GM18507 (cell line): ENCODE measurements around the gene PKMYT1.

ENCODE experiments used
- DNase-seq: peaks from one replicate; pipeline ENCODE4 v3.0.0; 2011; ENCODE audit warnings: low read depth; ENCODE audit not compliant: insufficient read length; ENCODE audit errors: extremely low spot score
- FAIRE-seq: peaks from 2 replicates; lab custom pipeline; 2011; peaks lifted over from hg19 to GRCh38; lab: Jason Lieb, UNC

Gene PKMYT1

DNA sequence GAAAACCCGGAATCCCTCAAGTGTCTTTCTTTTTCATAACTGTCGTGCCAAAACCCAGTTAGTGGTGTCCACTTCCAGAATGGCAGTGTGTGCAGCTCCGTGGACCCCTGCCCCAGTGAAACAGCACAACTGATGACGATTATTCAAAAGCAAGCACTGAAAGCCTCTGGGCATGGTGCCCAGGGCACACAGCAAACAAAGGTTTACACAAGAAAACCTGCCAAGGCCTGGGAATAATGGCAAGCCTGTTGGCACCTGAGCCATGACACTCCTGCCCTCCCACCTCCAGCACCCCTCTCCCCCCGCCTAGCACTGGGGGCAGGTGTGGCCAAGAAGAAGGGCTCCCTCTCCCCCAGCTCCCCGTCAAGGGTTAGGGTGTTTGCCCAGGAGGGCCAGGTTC is 2.8 kb downstream of the PKMYT1 start:
- no peak for DNase-seq
- FAIRE-seq, result no peak

DNA sequence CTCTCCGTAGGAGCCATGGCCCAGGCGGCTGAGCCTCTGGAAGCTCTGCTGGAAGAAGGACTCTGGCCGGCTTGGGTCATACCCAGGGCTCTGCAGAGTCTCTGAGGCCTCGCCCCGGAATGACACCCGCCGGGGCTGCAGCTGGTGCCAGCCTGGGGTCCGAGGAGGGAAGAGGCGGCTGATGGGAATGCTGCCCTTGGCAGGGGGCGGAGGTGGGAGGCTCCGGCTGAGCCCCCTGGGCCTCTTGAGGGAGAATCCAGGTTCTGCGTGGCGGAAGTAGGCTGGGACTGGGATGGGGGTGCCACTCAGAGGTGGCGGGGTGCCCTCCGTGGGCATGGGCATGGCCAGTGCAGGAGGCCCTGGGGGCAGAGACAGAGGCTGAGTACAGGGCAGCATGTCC is 3.6 kb downstream of the PKMYT1 start:
- FAIRE-seq (no peak), DNase-seq (no peak)

DNA sequence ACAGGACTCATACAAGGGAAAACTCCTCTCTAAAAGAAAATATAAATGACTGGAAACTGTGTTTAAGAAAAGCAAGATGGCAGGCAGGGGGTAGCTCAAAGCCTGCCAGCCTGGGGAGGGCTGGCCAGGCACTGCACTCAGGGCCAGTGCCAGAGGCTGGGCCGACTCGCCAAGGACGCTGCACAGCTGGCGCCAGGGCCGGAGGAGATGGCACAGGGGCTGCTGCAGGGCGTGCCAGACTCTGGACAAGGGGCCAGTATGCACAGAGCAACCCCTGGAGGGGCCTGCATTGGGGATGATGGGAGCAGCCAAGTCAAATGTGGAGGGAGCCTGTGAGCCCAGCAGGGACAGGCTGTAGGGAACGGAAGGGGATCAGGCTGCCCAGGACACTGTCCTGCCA is 4.0 kb downstream of the PKMYT1 start:
- DNase-seq (no peak), FAIRE-seq (no peak)

DNA sequence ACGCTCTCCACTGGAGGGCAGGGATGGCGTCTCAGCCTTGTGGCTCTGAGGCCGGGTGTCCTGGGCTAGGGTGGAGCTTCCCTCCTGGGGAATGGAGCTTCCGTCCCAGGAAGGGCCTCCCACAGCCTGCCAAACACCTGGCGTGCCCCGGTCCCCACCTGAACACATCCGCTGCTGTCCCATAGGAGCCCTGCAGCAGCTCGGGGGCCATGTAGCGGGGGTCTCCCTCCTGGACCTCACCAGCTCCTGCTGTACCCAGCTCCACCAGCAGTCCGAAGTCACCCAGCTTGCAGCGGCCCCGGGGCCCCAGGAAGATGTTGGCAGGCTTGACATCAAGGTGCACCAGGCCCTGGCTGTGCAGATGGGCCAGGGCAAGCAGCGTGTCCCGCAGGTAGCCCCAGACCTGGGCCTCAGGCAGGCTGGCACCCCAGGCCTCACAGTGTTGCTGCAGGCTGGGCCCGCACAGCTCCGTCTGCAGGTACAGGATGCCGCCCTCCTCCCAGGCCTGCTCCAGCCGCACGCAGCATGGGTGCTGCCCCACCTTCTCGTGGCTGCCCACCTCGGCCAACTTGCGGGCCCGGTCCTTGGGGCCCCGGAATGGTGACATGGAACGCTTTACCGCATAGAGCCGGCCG is 5.0 kb downstream of the PKMYT1 start:
- FAIRE-seq (no peak), DNase-seq (no peak)

DNA sequence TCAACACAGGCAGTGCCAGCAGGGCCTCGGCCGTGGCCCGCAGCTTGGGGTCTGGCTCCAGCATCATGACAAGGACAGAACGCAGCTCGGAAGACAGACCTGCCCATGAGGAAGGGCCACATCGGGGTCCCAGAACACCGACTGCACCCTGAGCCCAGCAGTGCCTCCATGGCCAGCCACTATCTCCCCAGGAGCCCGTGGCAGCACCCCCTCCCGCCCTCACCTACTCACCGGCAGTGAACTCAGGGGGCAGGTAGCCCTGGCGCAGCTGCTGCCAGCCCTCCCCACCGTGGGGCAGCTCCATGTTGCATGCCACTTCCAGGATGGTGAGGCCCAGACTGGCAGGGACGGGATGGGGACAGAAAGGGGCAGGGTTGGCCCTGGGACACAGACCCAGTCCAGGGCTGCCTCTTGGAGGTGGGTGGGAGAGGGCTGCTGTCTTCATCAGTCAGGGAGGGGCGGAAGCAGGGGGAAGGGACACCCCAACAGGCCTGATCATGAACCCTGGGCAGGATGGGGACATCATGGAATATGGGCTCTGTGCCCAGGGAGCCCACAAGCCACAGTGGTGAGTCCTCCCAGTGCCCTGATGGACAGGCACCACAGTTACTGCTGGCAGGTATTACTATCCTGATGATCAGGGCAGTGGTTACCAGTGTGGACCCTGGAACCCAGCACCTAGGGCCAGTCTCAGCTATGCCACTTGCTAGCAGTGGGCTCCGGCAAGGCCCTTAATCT is 5.8 kb downstream of the PKMYT1 start:
- FAIRE-seq, result no peak
- no peak for DNase-seq

DNA sequence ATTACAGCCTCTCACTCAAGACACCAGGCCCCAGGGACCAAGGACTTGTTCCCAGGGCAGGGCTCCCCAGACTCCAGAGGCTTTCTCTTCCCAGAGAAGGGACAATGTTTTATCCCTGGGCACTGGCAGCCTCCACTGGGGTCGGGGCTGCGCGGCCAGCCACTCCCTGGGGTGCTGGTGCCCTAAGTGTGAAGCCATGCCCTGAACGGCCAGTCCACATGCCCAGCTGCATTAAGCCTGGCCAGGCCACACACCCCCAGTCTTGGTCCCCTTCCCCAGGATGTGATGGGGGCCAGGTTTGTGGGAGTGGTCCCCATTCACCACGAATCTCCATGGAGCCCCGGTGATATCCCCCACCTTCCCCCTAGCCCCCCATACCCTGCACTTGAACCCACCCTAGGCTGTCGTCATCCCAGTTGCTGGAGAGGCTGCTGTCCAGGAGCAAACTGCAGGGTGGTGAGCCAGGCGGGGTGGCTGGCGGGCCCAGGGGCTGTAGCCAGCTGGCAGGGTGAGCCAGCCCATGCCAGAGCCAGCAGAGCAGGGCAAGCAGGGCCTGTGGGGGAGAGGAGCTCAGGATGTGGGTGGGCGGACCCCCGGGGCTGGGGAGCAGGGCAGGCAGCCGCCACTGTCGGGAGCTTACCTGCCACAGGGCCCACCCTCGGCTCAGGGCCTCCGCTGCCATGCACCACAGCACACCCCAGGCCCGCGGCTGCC is 6.5 kb downstream of the PKMYT1 start:
- no peak for DNase-seq
- FAIRE-seq, result no peak

DNA sequence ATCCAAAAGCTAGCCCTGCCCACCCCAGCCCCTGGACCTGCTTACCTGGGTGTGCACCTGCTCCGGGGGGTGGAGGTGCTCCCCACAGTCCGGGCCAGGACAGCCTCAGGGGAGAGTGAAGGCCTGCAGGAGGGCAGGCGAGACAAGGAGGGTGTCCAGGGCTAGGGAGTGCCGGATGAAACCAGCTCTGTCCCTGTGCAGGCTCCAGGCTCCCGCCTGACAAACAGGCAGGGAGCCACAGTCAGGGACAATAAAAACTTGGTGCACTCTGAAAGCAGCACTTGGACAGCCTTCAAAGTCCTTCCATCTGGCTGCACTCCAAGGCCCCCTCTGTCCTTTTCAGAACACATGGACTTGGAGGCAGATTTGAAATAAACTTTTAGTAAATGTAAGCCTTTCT is 7.2 kb downstream of the PKMYT1 start:
- DNase-seq, result no peak
- FAIRE-seq, result no peak

DNA sequence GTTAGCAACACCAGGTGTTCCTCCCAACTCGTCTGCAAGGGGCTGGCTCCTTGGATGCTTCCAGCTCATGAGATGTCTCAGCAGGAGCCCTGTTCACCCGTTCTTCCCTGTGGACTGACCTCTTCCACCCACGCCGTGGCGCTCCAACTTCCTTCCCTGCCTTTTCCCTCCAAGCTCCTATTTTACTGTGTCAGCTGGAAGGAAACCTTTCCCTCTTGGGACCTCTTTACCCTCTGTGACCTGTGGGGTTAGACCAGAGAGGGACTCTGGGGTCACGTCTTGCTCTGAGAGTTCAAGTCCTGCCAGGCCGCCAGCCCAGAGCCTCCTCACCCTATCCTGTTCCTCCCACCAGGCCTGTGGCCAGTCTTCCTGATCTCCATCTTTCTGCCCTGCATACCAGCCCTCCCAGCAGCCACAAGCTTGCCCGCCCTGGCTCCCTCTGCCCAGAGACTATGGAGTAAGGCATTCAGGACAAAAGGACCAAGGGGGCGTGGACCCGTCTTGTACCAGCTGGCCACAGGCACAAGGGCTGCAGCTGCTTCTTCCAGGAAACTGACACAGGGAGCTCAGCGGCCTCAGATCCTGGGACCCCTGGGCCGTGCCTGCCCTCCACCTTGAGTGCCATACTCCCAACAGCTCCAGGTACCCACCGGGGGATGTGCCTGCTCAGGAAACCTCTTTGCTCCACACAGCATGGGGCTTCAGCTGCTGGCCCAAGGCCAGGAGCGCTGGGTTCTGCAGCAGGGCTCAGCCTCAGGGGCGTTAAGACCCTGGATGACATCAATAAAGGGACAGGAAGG is 8.1 kb downstream of the PKMYT1 start:
- FAIRE-seq (no peak), DNase-seq (no peak)

DNA sequence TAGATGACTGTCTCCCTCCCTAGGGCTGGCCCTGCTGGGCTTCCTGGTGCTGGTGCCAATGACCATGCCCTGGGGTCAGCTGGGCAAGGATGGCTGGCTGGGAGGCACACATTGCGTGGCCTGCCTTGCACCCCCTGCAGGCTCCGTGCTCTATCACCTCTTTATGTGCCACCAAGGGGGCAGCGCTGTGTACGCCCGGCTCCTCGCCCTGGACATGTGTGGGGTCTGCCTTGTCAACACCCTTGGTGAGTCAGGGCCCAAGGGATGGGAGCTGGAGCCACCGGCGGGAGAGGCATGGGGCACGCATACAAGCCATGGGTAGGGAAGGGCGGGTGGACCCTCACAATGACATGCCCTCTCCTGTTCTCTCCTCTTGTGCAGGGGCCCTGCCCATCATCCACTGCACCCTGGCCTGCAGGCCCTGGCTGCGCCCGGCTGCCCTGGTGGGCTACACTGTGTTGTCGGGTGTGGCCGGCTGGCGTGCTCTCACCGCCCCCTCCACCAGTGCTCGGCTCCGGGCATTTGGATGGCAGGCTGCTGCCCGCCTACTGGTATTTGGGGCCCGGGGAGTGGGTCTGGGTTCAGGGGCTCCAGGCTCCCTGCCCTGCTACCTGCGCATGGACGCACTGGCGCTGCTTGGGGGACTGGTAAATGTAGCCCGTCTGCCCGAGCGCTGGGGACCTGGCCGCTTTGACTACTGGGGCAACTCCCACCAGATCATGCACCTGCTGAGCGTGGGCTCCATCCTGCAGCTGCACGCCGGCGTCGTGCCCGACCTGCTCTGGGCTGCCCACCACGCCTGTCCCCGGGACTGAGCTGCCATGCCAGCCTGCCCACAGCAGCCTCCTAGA is 8.9 kb downstream of the PKMYT1 start:
- DNase-seq (no peak), FAIRE-seq (no peak)

DNA sequence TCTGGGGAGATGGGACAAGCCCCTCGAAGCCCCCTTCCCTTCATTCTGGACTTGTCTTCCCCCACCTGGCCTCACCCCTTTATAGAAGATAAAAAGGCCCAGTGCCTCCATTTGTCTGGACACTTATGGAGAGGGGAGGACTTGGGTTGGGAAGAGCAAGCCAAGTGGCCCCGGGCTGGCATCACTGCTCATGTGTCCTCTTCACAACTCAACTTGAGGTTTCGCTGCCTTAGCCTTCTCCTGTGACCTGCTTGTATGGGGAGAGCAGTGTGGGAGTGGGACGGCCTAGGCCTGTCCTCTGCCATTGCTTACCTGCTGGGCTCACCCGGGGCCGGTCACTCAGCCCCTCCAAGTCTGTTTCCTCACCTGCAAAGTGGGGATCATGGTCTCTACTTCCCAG is 9.7 kb downstream of the PKMYT1 start:
- no peak for FAIRE-seq
- no peak for DNase-seq

DNA sequence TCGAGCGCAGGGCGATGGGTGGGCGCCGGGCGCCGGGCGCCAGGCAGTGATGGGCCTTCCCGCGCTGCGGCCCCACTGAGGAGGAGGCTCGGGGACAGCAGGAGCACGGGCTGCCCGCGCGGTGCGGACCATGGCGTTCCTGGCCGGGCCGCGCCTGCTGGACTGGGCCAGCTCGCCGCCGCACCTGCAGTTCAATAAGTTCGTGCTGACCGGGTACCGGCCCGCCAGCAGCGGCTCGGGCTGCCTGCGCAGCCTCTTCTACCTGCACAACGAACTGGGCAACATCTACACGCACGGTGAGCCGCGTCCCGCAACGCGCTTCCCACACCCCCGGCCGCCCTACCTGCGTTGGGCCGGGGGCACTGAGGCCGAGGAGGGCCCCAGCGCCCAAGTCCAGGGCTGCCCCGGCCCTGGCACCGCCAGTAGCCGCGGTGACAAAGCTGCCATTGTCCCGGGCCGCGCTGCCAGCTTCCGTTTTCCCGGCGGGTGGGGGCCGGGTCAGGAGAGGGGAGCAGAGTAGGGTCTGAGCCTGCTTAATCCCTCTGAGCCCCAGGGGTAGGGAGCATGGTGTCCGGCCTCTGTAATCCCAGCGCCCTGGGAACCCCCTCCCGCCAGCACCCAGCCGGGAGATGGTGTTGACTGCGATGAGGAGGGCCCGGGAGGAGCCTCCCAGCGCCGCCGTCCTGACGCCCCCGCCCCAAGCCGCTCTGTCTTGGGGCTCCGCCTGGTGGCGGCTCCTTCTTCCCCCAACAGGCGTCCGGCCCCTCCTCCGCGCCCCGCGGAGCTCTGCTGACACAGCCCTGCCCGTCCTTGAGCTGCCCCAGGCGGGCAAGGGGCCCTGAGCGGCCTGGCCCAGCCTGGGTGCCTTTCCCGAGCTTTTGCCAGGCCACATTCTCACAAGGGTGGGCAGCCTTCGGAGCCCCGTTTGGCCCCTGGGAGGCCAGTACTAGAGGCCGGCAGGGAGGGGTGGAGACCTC is 10.4 kb downstream of the PKMYT1 start:
- FAIRE-seq (peak; percentile 50), DNase-seq (peak; percentile 61)

DNA sequence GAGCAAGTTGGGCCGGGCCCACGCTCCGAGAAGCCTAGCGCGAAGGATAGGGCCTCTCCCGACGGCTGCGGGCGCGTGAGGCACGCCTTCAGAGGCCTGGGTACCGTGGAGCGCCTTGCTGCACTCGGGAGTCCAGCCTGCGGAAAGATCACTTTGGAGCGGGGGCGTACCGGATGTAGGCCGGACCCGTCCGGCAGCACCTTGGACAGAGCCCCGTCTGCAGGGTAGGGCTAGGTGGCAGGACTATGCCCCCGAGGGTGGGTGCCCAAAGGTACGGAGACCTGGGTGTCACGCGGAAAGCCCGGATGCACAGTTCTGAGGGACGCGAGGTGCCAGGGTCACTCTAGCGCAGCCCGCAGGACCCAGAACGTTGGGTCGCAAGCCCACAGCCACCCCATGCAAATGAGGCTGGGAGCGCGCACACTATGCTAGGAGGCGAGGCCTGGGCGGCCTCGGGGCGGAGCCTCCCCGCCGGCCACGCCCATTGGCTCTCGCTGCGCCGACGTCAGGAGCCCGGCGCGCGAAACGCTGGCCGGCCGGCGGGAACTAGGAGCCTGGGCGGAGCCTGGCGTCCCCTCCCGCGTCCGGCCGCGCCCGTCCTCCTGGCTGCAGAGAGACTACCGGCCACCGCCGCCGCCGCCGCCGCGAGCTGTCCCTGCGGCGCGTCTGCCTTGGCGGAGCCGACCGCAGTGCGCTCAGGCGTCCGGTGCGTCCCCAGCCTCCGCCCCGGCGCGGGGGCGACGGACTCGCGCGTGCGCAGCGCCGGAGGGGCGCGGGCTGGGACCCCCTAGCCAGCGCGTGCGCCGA is 11.3 kb downstream of the PKMYT1 start, which contains the start of gene PAQR4:
Gene PAQR4, plus strand, starts transcription at position 611 of the 807 bp plus-strand sequence. CDS start 327 bp downstream, outside the sequence.
- DNase-seq (peak; percentile 93), FAIRE-seq (peak; percentile 93)

DNA sequence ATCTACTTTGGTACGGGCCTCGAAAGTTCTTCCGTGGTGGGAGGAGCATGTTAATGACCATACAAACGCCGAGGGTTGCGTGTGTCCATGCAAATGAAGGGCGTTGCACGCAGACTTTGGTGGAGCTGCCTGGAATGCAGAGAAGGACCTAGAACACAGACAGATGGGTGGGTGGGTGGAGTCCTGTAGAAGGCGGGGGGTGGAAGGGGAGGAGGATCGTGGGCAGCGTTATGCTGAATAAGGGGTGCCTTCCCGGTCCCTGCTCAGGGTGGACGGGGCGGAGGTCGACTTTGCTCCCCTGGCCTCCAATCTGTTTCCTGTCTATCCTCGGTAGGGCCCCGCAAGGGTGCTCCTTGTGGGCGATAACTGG is 11.9 kb downstream of the PKMYT1 start:
- DNase-seq (no peak), FAIRE-seq (peak; percentile 62)

DNA sequence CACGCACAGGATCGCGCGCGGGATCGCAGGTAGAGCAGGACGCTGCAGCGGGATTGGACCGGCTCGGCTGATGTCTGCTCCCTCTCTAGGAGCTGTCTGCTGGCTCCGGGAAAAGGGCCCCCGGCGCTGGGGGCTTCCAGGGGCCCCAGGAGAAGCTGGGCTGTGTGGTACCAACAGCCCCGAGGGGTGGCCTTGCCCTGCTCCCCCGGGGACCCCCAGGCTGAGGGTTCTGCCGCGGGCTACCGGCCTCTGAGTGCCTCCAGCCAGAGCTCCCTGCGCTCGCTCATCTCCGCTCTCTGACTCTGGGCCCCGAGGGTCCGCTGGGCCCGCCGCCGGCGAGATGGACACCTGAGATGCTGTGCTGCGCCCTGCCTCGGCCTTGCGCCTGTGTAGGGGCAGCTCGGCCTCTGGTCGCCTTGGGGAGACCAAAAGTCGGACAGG is 12.5 kb downstream of the PKMYT1 start:
- FAIRE-seq, result no peak
- no peak for DNase-seq

DNA sequence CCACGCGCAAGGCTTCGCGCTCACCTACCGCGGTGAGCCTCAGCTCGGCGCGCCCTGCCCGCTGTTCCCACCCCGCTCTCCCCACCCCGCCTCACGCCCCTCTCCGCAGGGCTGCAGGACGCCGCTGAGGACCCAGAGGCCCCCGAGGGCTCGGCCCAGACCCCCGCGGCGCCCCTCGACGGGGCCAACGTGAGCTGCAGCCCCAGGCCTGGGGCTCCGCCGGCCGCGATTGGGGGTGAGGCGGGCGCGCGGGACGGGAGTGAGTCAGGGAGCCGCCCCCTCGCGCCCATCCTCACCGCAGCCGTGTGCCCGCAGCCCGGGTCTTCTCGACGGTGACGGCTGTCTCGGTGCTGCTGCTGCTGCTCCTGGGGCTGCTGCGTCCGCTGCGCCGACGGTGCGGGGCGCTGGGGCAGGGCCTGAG is 13.0 kb downstream of the PKMYT1 start:
- FAIRE-seq (no peak), DNase-seq (no peak)

DNA sequence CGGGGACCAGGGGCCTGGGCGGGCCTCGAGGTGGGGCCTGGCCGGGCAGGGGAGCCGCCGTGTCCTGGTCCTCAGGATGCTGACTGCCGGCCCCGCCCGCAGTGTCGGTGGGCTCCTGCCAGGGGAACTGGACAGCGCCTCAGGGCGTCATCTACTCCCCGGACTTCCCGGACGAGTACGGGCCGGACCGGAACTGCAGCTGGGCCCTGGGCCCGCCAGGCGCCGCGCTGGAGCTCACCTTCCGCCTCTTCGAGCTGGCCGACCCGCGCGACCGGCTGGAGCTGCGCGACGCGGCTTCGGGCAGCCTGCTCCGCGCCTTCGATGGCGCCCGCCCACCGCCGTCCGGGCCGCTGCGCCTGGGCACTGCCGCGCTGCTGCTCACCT is 13.4 kb downstream of the PKMYT1 start:
- no peak for FAIRE-seq
- no peak for DNase-seq
